ENCODE results near the gene PCF11. TPM values are rescaled to one million over a fixed set of nuclear protein-coding genes. Genes with fewer than 3 reads are reported as not detected.

Gene PCF11
- total RNA-seq, 1 experiment from 2014 or later = 57.5 TPM

- Mint-ChIP-seq H3K4me3 (ENCODE audit: unreplicated experiment) (no peak overlapping the region), H3K4me1 (ENCODE audit: insufficient read depth, unreplicated experiment) (peaks cover 6% of the 10 kb centered on the region), H3K27ac (ENCODE audit: low read depth, unreplicated experiment) (no peak overlapping the region), H3K27me3 (ENCODE audit: insufficient read depth, unreplicated experiment) (no peaks in the 10 kb centered on the region), H3K36me3 (ENCODE audit: insufficient read depth, unreplicated experiment) (no peaks in the 10 kb centered on the region), H3K9me3 (ENCODE audit: unreplicated experiment) (no peaks in the 10 kb centered on the region)
- POLR2A ChIA-PET = no interaction called here
- TF ChIP-seq, protein P1, sequence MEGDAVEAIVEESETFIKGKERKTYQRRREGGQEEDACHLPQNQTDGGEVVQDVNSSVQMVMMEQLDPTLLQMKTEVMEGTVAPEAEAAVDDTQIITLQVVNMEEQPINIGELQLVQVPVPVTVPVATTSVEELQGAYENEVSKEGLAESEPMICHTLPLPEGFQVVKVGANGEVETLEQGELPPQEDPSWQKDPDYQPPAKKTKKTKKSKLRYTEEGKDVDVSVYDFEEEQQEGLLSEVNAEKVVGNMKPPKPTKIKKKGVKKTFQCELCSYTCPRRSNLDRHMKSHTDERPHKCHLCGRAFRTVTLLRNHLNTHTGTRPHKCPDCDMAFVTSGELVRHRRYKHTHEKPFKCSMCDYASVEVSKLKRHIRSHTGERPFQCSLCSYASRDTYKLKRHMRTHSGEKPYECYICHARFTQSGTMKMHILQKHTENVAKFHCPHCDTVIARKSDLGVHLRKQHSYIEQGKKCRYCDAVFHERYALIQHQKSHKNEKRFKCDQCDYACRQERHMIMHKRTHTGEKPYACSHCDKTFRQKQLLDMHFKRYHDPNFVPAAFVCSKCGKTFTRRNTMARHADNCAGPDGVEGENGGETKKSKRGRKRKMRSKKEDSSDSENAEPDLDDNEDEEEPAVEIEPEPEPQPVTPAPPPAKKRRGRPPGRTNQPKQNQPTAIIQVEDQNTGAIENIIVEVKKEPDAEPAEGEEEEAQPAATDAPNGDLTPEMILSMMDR (IDR thresholded peaks at IDR 0.05; ENCODE audit: unreplicated experiment) = no peak
- intact Hi-C loops (cut with micrococcal nuclease) = no loop called here
- CTCF ChIA-PET = interaction anchor here (0.6 to 1.1 kb wide), 2 partner anchors 359 to 596 kb away, joined by 3 read pairs; no protein-coding TSS in a partner anchor
- BruUV-seq (replicated peaks) = no TSS peak
- no peak for DNase-seq (ENCODE audit: unreplicated experiment)
These were observed 66.5 kb downstream of the PCF11 start for GRCh38 chr11:83223457-83223856.

DNA sequence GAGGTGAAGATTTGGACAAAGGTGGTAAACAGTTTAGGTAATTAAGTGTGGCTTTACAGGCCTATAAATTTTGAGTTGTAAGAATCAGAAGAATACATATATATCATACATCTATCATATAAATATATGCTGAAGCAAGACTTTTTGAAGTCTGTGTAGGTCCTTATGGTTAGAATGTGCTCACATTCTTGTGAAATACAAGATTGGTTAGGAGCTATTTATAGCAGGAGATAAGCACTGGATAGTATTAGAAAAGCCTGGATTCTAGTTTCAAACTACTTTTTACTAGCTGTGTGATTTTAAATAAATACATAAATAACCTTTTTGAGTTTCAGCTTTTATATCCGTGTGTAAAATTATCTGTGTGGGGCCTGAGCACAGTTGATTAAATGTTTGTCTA lies 78.9 kb downstream of the PCF11 start:
- no peak overlapping the region for H3K4me3 Mint-ChIP-seq (ENCODE audit: unreplicated experiment)
- DNase-seq (ENCODE audit: unreplicated experiment) = no peak
- no peaks in the 10 kb centered on the region for H3K4me1 Mint-ChIP-seq (ENCODE audit: insufficient read depth, unreplicated experiment)
- TF ChIP-seq, protein P1 (IDR thresholded peaks at IDR 0.05; ENCODE audit: unreplicated experiment) = no peak
- H3K9me3 Mint-ChIP-seq (ENCODE audit: unreplicated experiment) = no peaks in the 10 kb centered on the region
- CTCF ChIA-PET = interaction anchor here (0.9 to 5.4 kb wide), 7 partner anchors 13 to 584 kb away, joined by 3 to 39 read pairs (median 3); partner anchors contain the start of gene DDIAS
- intact Hi-C loops (cut with micrococcal nuclease) = no loop called here
- POLR2A ChIA-PET = interaction anchor here (1.1 to 1.3 kb wide), 2 partner anchors 41 to 47 kb away, joined by 3 read pairs; no protein-coding TSS in a partner anchor
- no peaks in the 10 kb centered on the region for H3K27me3 Mint-ChIP-seq (ENCODE audit: insufficient read depth, unreplicated experiment)
- H3K27ac Mint-ChIP-seq (ENCODE audit: low read depth, unreplicated experiment) = no peak overlapping the region
- BruUV-seq (replicated peaks) = no TSS peak
- no peaks in the 10 kb centered on the region for H3K36me3 Mint-ChIP-seq (ENCODE audit: insufficient read depth, unreplicated experiment)

Other genes with a start within 250 kb of the PCF11 start
- gene RAB30, start 85.2 kb upstream of the PCF11 start, total RNA-seq (2022) = 12.5 and 13.2 TPM in 2 replicates
- gene ANKRD42, start 36.6 kb downstream of the PCF11 start, total RNA-seq (2022) = 8.6 and 13.5 TPM in 2 replicates
- gene CCDC90B, start 129.2 kb downstream of the PCF11 start, total RNA-seq (2022) = 69.1 and 72.9 TPM in 2 replicates